Suprapubic skin (tissue), 3 donors: Measurements from ENCODE around the gene ASIP.

Experiments
- POLR2A ChIP-seq, 2 donors: fragments of 450-650 bp; IDR thresholded peaks; one replicate each; pipeline ENCODE4 v1.6.1; 2017; ENCODE audit warnings: antibody characterized with exemption in 2 of 2, mild to moderate bottlenecking in 2 of 2, moderate library complexity in 2 of 2
- TF ChIP-seq, protein P1 (sequence below), 2 donors: fragments of 200-600 bp in 1 of 2; fragments of 450-650 bp in 1 of 2; sonication (generic) in 1 of 2; IDR thresholded peaks; one replicate each; pipeline ENCODE4 v1.5.1; 2016 to 2019; ENCODE audit warnings: antibody characterized with exemption in 2 of 2, mild to moderate bottlenecking in 1 of 2, moderate library complexity in 1 of 2

DNA sequence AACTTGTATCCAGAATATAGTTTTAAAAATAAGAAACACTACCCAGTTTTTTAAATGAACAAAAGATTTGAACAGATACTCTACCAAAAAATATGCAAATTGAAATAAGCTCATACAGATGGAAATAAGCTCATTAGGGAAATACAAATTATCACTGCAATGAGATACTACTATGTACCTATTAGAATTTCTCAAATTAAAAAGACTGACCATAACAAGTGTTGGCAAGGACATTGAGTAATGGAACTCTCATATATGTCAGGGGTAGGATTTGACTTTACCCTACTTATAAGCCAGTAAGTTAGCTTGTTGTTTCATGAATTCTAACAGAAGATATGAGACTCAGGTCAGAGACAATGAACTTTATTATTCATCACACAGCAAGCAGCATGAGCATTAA lies 9.6 kb upstream of the ASIP start:
- TF ChIP-seq, protein P1, sequence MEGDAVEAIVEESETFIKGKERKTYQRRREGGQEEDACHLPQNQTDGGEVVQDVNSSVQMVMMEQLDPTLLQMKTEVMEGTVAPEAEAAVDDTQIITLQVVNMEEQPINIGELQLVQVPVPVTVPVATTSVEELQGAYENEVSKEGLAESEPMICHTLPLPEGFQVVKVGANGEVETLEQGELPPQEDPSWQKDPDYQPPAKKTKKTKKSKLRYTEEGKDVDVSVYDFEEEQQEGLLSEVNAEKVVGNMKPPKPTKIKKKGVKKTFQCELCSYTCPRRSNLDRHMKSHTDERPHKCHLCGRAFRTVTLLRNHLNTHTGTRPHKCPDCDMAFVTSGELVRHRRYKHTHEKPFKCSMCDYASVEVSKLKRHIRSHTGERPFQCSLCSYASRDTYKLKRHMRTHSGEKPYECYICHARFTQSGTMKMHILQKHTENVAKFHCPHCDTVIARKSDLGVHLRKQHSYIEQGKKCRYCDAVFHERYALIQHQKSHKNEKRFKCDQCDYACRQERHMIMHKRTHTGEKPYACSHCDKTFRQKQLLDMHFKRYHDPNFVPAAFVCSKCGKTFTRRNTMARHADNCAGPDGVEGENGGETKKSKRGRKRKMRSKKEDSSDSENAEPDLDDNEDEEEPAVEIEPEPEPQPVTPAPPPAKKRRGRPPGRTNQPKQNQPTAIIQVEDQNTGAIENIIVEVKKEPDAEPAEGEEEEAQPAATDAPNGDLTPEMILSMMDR (IDR thresholded peaks at IDR 0.05) = no peak
- TF ChIP-seq POLR2A (IDR thresholded peaks at IDR 0.05) = no peak
